ENCODE data around the gene TRDN. TPM values are rescaled to one million over a fixed set of nuclear protein-coding genes. Genes with fewer than 3 reads are reported as not detected.
"Not testable (repeated sequence)": the region's sequence is repeated elsewhere in the genome, so short reads cannot be mapped to it uniquely, and the experiment has no call there.

TRDN gene
- total RNA-seq, 1 donor from 2014 or later = not detected

DNA sequence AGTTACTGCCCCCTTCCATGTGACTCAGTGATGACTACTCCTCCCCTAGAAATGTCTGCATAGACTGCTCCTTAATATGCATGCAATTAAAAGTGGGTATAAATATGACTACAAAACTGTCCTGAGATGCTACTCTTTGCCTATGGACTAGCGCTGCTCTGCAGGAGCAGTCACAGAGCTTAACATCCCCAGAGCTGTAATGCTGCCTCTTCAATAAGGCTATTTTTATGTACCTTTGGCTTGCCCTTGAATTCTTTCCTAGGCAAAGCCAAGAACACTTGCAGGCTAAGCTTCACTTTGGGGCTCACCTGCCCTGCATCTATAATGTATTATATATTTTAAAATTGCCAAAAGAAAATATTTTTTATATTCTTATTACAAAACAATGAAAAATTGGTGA is 341.6 kb downstream of the TRDN start:
- TF ChIP-seq, protein P1, sequence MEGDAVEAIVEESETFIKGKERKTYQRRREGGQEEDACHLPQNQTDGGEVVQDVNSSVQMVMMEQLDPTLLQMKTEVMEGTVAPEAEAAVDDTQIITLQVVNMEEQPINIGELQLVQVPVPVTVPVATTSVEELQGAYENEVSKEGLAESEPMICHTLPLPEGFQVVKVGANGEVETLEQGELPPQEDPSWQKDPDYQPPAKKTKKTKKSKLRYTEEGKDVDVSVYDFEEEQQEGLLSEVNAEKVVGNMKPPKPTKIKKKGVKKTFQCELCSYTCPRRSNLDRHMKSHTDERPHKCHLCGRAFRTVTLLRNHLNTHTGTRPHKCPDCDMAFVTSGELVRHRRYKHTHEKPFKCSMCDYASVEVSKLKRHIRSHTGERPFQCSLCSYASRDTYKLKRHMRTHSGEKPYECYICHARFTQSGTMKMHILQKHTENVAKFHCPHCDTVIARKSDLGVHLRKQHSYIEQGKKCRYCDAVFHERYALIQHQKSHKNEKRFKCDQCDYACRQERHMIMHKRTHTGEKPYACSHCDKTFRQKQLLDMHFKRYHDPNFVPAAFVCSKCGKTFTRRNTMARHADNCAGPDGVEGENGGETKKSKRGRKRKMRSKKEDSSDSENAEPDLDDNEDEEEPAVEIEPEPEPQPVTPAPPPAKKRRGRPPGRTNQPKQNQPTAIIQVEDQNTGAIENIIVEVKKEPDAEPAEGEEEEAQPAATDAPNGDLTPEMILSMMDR (conservative IDR thresholded peaks at IDR 0.05; ENCODE audit: low read depth, low read length) = no peak
- no peak for DNase-seq (ENCODE audit: low read depth)

DNA sequence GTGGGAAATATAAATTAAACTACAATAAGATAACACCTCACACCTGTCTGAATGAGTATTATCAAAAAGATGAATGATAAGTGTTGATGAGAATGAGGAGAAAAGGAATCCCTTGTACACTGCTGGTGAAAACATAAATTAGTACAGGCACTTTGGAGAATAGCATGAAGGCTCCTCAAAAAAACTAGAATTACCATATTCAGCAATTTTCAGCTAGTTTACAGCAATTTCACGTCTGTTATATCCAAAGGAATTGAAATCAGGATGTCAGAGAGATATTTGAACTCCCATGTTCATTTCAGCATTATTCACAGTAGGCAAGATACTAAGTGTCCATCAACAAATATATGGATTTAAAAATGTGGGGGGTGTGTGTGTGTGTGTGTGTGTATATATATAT is 348.1 kb downstream of the TRDN start:
- TF ChIP-seq, protein P1 (conservative IDR thresholded peaks at IDR 0.05; ENCODE audit: low read depth, low read length) = no peak
- no peak overlapping the region for H3K4me3 ChIP-seq (ENCODE audit: low read depth, low read length)

More for the DNA sequence above, 341.6 kb downstream of the TRDN start:
- no peak overlapping the region for H3K4me3 ChIP-seq (ENCODE audit: low read depth, low read length)

DNA sequence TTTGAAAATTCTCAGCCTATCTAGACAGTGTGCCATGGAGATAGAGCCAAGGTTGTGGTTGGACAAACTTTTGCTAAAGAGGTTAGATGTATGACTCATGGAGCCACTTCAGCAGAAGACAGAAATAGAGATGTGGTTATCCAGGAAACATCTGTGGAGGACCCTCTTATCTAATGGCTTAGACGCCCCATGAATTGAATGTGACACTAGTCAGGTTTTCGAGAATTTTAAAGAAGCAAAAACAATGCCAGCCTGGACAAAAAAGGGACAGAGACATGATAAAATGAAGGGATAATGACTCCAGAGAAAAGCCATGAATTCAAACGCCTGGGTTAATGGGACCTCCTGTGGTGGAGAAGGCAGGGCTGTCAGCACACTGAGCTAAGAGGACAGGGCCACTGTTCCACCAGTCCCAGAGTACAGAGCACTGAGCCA is 360.2 kb downstream of the TRDN start:
- no peak for DNase-seq (ENCODE audit: low read depth)
- no peak overlapping the region for H3K4me3 ChIP-seq (ENCODE audit: low read depth, low read length)
- TF ChIP-seq, protein P1 (conservative IDR thresholded peaks at IDR 0.05; ENCODE audit: low read depth, low read length) = no peak

More for the DNA sequence above, 348.1 kb downstream of the TRDN start:
- no peak for DNase-seq (ENCODE audit: low read depth)

DNA sequence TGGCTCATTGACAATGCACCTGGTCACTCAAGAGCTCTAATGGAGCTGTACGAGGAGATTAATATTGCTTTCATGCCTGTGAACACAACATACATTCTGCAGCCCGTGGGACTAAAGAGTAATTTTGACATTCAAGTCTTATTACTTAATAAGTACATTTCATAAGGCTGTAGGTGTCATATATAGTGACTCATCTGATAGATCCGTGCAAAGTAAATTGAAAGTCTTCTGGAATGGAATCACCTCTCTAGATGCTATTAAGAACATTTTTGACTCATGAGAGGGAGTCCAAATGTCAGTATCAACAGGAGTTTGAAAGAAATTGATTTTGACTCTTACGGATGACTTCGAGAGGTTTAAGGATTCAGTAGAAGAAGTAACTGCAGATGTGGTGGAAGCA is 372.8 kb downstream of the TRDN start:
- TF ChIP-seq, protein P1 (conservative IDR thresholded peaks at IDR 0.05; ENCODE audit: low read depth, low read length) = no peak
- H3K4me3 ChIP-seq (ENCODE audit: low read depth, low read length) = no peak overlapping the region
- no peak for DNase-seq (ENCODE audit: low read depth)

DNA sequence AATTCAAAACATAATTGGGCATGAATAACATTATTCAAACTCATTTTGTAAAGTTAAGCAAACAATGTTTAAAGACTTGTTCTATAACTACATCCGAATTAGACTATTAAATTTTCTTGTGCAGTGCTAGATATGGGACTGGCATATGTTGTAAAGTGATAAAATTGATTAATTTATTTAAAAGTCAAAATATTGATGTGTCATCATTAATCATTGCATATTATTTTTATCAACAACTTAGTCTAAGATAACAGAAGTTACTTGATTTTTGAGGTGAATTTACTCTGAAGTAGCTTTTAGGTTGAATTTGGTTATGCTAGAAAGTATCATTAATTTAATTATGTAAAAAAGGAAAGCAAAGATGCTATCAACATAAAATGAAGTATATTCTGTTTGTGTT is 396.1 kb downstream of the TRDN start:
- DNase-seq (ENCODE audit: low read depth) = no peak
- TF ChIP-seq, protein P1 (conservative IDR thresholded peaks at IDR 0.05; ENCODE audit: low read depth, low read length) = no peak
- no peak overlapping the region for H3K4me3 ChIP-seq (ENCODE audit: low read depth, low read length)

DNA sequence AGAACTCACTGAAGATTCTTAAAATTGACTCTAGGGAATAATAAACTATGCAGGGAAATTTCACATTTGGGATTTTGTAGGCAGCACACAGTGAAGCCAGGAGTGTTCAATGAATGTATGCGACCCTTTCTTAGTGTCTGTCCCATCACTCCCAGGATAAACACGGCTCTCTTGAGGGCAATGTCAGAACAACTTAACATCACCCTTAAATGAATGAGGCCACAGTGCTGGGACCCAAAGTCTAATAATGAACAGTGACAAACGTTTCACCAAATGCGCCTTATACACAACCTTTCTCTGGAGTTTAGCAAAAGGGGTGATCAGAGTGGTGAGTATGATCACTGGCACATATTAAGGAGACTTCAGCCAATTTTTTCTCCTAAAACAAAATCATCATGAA is 403.4 kb downstream of the TRDN start:
- no peak for DNase-seq (ENCODE audit: low read depth)
- TF ChIP-seq, protein P1 (conservative IDR thresholded peaks at IDR 0.05; ENCODE audit: low read depth, low read length) = no peak
- no peak overlapping the region for H3K4me3 ChIP-seq (ENCODE audit: low read depth, low read length)

DNA sequence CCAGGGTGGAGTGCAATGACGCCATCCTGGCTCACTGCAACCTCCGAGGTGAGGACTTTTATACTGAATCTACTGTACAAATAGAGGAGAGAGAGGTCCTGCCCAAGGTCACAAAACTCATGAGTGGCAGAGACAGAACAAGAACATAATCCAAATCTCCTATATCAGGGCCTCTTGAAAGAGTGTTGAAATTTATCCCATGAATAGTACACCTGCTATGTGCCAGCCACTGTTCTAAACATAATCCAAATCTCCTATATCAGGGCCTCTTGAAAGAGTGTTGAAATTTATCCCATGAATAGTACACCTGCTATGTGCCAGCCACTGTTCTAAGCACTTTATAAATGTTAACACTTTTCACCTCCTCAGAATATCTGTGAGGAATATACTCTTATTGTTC is 409.0 kb downstream of the TRDN start:
- H3K4me3 ChIP-seq (ENCODE audit: low read depth, low read length); DNase-seq (ENCODE audit: low read depth): not testable (repeated sequence)

All from epithelial cell of proximal tubule (primary cell).